ENCODE data around the gene ESYT3. TPM values are rescaled to one million over a fixed set of nuclear protein-coding genes. Genes with fewer than 3 reads are reported as not detected.

The ESYT3 gene
- total and polyA plus RNA-seq, 12 donors, result 0.14 to 1.2 (median 0.21) TPM; not detected in 1

DNA sequence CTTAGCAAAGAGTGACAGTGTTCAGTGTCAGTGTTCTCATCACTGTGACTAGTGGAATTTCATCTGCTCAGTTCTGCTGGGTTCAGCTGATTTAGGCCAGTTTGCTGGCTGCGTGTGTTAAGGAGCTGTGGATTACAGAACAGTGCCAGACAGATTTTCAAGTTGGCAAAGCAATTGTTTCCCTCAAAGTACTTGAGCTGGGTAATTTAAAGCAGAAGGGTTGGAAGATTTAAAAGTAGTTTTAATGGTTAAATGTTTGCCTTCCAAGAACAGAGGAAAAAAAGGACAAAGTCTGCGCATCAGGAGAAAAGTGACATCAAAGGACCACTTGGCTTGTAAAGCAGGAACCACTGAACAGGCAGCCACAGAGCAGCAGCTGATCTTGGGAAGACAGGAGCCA, 8.7 kb downstream of the ESYT3 start:
- Histone ChIP-seq H3K27me3 (no peaks in the 10 kb centered on the region), H3K27ac (no peak overlapping the region), H3K36me3 (replicated peaks in 1 of 2) (no peaks in the 10 kb centered on the region), H3K4me3 (no peak overlapping the region), H3K4me1 (replicated peaks in 1 of 2) (no peaks in the 10 kb centered on the region), H3K9me3 (replicated peaks in 1 of 3) (no peaks in the 10 kb centered on the region)
- intact Hi-C loops (cut with DNase I), result no loop called here
- WGBS, 4 donors, result 78 to 93% (median 87%) methylated on average over 2 of the region's 2 CpGs
- no peak for TF ChIP-seq CTCF (IDR thresholded peaks at IDR 0.05)
- no peak for TF ChIP-seq POLR2A (IDR thresholded peaks at IDR 0.05)
- no peak for DNase-seq

DNA sequence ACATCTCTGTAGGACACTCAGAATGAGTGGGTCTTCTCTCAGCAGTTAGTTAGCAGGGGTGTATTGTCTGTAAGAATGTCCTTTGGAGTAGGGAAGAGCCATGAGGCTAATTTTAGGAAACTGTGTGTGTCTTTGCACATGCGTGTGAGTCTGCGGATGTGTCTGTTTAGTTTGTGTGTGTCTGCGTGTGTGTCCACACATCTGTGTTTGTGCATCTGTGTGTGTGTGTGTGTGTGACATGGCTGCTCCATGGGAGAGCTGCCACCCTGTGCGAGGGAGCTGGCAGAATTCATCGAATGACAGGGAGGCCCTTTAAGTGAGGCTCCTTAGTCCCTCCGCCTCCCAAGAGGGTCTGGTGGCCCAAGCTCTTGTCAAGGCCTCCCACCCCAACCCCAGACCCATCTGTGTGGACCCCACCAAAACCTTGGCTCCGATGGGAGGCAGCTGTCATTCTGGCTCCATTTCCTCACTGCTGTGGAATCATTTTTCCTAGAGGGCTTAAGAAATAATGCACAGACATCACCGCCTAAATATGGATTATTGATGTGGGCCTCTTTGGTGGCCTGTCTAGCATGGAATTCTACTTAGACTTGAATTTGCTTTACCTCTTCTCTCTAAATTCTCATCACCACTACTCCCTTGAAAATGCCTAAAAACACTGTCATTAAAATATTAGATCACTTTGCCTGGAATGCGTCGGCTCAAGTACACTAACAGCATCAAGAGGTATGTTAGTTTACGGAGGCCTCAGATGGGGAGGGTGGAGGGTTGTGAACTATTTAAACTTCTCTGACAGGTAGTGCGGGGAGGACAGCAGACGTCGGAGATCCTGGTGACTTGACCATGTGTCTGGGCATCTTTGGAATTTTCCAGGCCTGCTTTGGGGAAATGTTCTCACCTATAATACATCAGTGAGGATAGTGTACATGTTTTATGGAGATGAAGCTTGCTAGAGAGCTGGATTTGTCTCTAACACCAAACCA, 9.4 kb downstream of the ESYT3 start:
- intact Hi-C loops (cut with DNase I), result no loop called here
- Histone ChIP-seq H3K27ac (no peak overlapping the region), H3K27me3 (no peaks in the 10 kb centered on the region), H3K36me3 (replicated peaks in 1 of 2) (no peaks in the 10 kb centered on the region), H3K4me3 (no peak overlapping the region), H3K4me1 (replicated peaks in 1 of 2) (no peaks in the 10 kb centered on the region), H3K9me3 (replicated peaks in 1 of 3) (no peaks in the 10 kb centered on the region)
- no peak for DNase-seq
- no peak for TF ChIP-seq CTCF (IDR thresholded peaks at IDR 0.05)
- no peak for TF ChIP-seq POLR2A (IDR thresholded peaks at IDR 0.05)
- 89 to 96% (median 93%) methylated on average over 11 to 14 of the region's 14 CpGs for WGBS, 4 donors

- Histone ChIP-seq H3K27ac (no peak overlapping the region), H3K9me3 (replicated peaks in 1 of 3) (no peaks in the 10 kb centered on the region), H3K27me3 (no peaks in the 10 kb centered on the region), H3K36me3 (replicated peaks in 1 of 2) (no peaks in the 10 kb centered on the region), H3K4me3 (no peak overlapping the region), H3K4me1 (replicated peaks in 1 of 2) (no peaks in the 10 kb centered on the region)
- intact Hi-C loops (cut with DNase I), result no loop called here
- WGBS, 4 donors, result 81 to 100% (median 88%) methylated on average over 3 to 7 of the region's 7 CpGs
- no peak for DNase-seq
- TF ChIP-seq POLR2A (IDR thresholded peaks at IDR 0.05), result no peak
- TF ChIP-seq CTCF (IDR thresholded peaks at IDR 0.05), result no peak
These were observed 10.8 kb downstream of the ESYT3 start for GRCh38 chr3:138445236-138445635.

GRCh38 chr3:138445654-138446053, 11.2 kb downstream of the ESYT3 start:
- Histone ChIP-seq H3K36me3 (replicated peaks in 1 of 2) (no peaks in the 10 kb centered on the region), H3K9me3 (replicated peaks in 1 of 3) (no peaks in the 10 kb centered on the region), H3K4me1 (replicated peaks in 1 of 2) (no peaks in the 10 kb centered on the region), H3K27me3 (no peaks in the 10 kb centered on the region), H3K27ac (no peak overlapping the region), H3K4me3 (no peak overlapping the region)
- no peak for DNase-seq
- intact Hi-C loops (cut with DNase I), result no loop called here
- TF ChIP-seq POLR2A (IDR thresholded peaks at IDR 0.05) (no peak), CTCF (IDR thresholded peaks at IDR 0.05) (no peak)
- 81 to 89% (median 86%) methylated on average over 4 of the region's 4 CpGs for WGBS, 4 donors
